ENCODE data around the gene CCDC154.

Gene CCDC154

GRCh38 chr16:1451702-1452392, 7.5 kb upstream of the CCDC154 start:
- H3K27ac ChIP-seq: no peak overlapping the region

GRCh38 chr16:1450841-1451240, 6.5 kb upstream of the CCDC154 start:
- no peak overlapping the region for H3K27ac ChIP-seq
- TF ChIP-seq, protein P1, sequence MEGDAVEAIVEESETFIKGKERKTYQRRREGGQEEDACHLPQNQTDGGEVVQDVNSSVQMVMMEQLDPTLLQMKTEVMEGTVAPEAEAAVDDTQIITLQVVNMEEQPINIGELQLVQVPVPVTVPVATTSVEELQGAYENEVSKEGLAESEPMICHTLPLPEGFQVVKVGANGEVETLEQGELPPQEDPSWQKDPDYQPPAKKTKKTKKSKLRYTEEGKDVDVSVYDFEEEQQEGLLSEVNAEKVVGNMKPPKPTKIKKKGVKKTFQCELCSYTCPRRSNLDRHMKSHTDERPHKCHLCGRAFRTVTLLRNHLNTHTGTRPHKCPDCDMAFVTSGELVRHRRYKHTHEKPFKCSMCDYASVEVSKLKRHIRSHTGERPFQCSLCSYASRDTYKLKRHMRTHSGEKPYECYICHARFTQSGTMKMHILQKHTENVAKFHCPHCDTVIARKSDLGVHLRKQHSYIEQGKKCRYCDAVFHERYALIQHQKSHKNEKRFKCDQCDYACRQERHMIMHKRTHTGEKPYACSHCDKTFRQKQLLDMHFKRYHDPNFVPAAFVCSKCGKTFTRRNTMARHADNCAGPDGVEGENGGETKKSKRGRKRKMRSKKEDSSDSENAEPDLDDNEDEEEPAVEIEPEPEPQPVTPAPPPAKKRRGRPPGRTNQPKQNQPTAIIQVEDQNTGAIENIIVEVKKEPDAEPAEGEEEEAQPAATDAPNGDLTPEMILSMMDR (conservative IDR thresholded peaks at IDR 0.05): no peak
- TF ChIP-seq ZFX (IDR thresholded peaks at IDR 0.05): no peak

More at GRCh38 chr16:1451702-1452392, 7.5 kb upstream of the CCDC154 start:
- TF ChIP-seq, protein P1 (conservative IDR thresholded peaks at IDR 0.05): no peak
- no peak for TF ChIP-seq ZFX (IDR thresholded peaks at IDR 0.05)

DNA sequence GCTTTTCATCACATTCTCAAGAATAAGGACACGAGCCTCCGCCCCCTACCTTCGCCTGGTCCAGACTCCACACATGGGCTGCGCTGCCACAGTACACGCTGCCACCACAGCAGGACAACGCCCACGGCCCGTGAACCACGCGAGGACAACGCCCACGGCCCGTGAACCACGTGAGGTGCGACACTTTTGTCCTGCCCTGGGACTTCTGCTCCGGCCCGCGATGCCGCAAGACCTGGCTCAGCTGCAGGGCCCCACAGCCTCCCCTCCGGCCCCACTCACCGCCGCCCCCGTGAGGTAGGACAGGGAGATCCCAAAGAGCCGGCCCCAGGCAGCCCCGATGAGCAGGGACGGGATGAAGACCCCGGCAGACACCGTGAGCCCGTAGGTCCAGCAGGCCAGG, 5.9 kb upstream of the CCDC154 start:
- TF ChIP-seq ZFX (IDR thresholded peaks at IDR 0.05): no peak
- TF ChIP-seq, protein P1 (conservative IDR thresholded peaks at IDR 0.05): no peak; the same call in 1 of the 2 replicates
- H3K27ac ChIP-seq: no peak overlapping the region

GRCh38 chr16:1449201-1449788, 4.9 kb upstream of the CCDC154 start:
- H3K27ac ChIP-seq: no peak overlapping the region
- no peak for TF ChIP-seq ZFX (IDR thresholded peaks at IDR 0.05)
- TF ChIP-seq, protein P1 (conservative IDR thresholded peaks at IDR 0.05): no peak

GRCh38 chr16:1448536-1449116, 4.3 kb upstream of the CCDC154 start:
- TF ChIP-seq, protein P1 (conservative IDR thresholded peaks at IDR 0.05): no peak
- TF ChIP-seq ZFX (IDR thresholded peaks at IDR 0.05): no peak

GRCh38 chr16:1447965-1448364, 3.6 kb upstream of the CCDC154 start:
- no peak for TF ChIP-seq ZFX (IDR thresholded peaks at IDR 0.05)
- TF ChIP-seq, protein P1 (conservative IDR thresholded peaks at IDR 0.05): no peak
- no peak overlapping the region for H3K27ac ChIP-seq

More at GRCh38 chr16:1448536-1449116, 4.3 kb upstream of the CCDC154 start:
- no peak overlapping the region for H3K27ac ChIP-seq

All from C4-2B (cell line).